IMR-90 (cell line): ENCODE results near the gene DNAJC17. TPM values are rescaled to one million over a fixed set of nuclear protein-coding genes. Genes with fewer than 3 reads are reported as not detected.
A peak's percentile ranks its signal among the peaks of the same experiment; 100 is the strongest.

Experiments used
- ATAC-seq: fragments of 200-7000 bp; cut with Tn5 transposase; 2 replicates; pipeline ENCODE4 v1.9.1; 2020; ENCODE audit warnings: low read depth, mild to moderate bottlenecking, moderate library complexity
- BruUV-seq: library from RNA; stranded (reverse); fragments of 400-500 nt; replicated peaks from 2 replicates; lab custom pipeline; 2021; lab: Mats Ljungman, UMichigan
- CTCF ChIA-PET: fragments of 300-600 bp; formaldehyde crosslinking; extraction: SDS; loops from one replicate; lab custom pipeline; 2021; ENCODE audit warnings: antibody characterized with exemption; lab: Yijun Ruan, JAX
- POLR2A ChIA-PET: fragments of 300-600 bp; sonication (Branson Sonifier 250); formaldehyde crosslinking; loops from one replicate; lab custom pipeline; 2022; ENCODE audit warnings: antibody characterized with exemption; ENCODE audit not compliant: unreplicated experiment; lab: Charles Lee
- DNase-seq: peaks from one replicate; pipeline ENCODE4 v3.0.0; 2013
- H2AFZ ChIP-seq: replicated peaks from 2 replicates; pipeline ENCODE3; 2013; ENCODE audit warnings: low read length, mild to moderate bottlenecking; ENCODE audit not compliant: poor library complexity
- H2AK5ac ChIP-seq: 2 replicates; pipeline ENCODE4 v1.6.1; 2013; ENCODE audit warnings: low read depth, low read length, inconsistent platforms
- H2AK9ac ChIP-seq: replicated peaks from 2 replicates; pipeline ENCODE3; 2013; ENCODE audit warnings: mild to moderate bottlenecking, low read depth, low read length, moderate library complexity; ENCODE audit not compliant: poor library complexity
- H2BK120ac ChIP-seq: 2 replicates; pipeline ENCODE4 v1.6.1; 2013; ENCODE audit warnings: low read depth, low read length, inconsistent platforms
- H2BK15ac ChIP-seq: 3 replicates; pipeline ENCODE4 v1.6.1; 2013; ENCODE audit warnings: low read depth, low read length, inconsistent platforms
- H2BK20ac ChIP-seq: 2 replicates; pipeline ENCODE4 v1.6.1; 2013; ENCODE audit warnings: low read depth, mild to moderate bottlenecking, inconsistent platforms, low read length, moderate library complexity
- H2BK5ac ChIP-seq: 2 replicates; pipeline ENCODE4 v1.6.1; 2013; ENCODE audit warnings: mild to moderate bottlenecking, low read depth, low read length, inconsistent platforms; ENCODE audit not compliant: poor library complexity, severe bottlenecking
- H3K14ac ChIP-seq: replicated peaks from 2 replicates; pipeline ENCODE4 v1.6.1; 2013; ENCODE audit warnings: low read depth, low read length, inconsistent platforms
- H3K18ac ChIP-seq: 2 replicates; pipeline ENCODE4 v1.6.1; 2013; ENCODE audit warnings: low read depth, low read length, control low read depth
- H3K23ac ChIP-seq: 2 replicates; pipeline ENCODE4 v1.6.1; 2013; ENCODE audit warnings: low read depth, low read length, inconsistent platforms
- H3K27ac ChIP-seq: 2 replicates; pipeline ENCODE4 v1.5.1; 2013; ENCODE audit warnings: mild to moderate bottlenecking, control low read depth, low read length; ENCODE audit not compliant: insufficient read depth
- H3K27me3 ChIP-seq: 2 replicates; pipeline ENCODE4 v1.6.1; 2013; ENCODE audit warnings: low read length; ENCODE audit not compliant: control insufficient read depth, insufficient read depth
- H3K36me3 ChIP-seq: 2 replicates; pipeline ENCODE4 v1.6.1; 2013; ENCODE audit warnings: low read length, mixed read lengths; ENCODE audit not compliant: control insufficient read depth, insufficient read depth
- H3K4ac ChIP-seq: 2 replicates; pipeline ENCODE4 v1.6.1; 2013; ENCODE audit warnings: low read depth, low read length, inconsistent platforms
- H3K4me1 ChIP-seq: 2 replicates; pipeline ENCODE4 v1.6.1; 2013; ENCODE audit warnings: low read length, mixed read lengths; ENCODE audit not compliant: control insufficient read depth, insufficient read depth
- H3K4me2 ChIP-seq: 2 replicates; pipeline ENCODE4 v1.6.1; 2013; ENCODE audit warnings: low read depth, mild to moderate bottlenecking, control low read depth, low read length, moderate library complexity
- H3K4me3 ChIP-seq: 2 replicates; pipeline ENCODE4 v1.5.1; 2013; ENCODE audit warnings: low read depth, mild to moderate bottlenecking, control low read depth, low read length, moderate library complexity; ENCODE audit not compliant: insufficient read depth
- H3K56ac ChIP-seq: 2 replicates; pipeline ENCODE4 v1.6.1; 2013; ENCODE audit warnings: low read length, inconsistent platforms; ENCODE audit not compliant: insufficient read depth; ENCODE audit errors: extremely low read depth
- H3K79me1 ChIP-seq, 2 experiments: 2 replicates each; pipeline ENCODE4 v1.6.1; 2013; ENCODE audit warnings: low read length in 2 of 2, inconsistent platforms in 1 of 2, low read depth in 1 of 2
- H3K9ac ChIP-seq: 2 replicates; pipeline ENCODE4 v1.6.1; 2013; ENCODE audit warnings: low read depth, low read length, control low read depth
- H3K9me1 ChIP-seq: 2 replicates; pipeline ENCODE4 v1.6.1; 2013; ENCODE audit warnings: low read length, inconsistent platforms; ENCODE audit not compliant: insufficient read depth
- H3K9me3 ChIP-seq: 2 replicates; pipeline ENCODE4 v1.6.1; 2013; ENCODE audit warnings: low read length; ENCODE audit not compliant: control insufficient read depth, insufficient read depth
- H4K20me1 ChIP-seq: 2 replicates; pipeline ENCODE4 v1.6.1; 2013; ENCODE audit warnings: low read length, inconsistent platforms; ENCODE audit not compliant: insufficient read depth
- H4K5ac ChIP-seq: 2 replicates; pipeline ENCODE4 v1.6.1; 2013; ENCODE audit warnings: mild to moderate bottlenecking, low read depth, low read length, control low read depth
- H4K8ac ChIP-seq, 2 experiments: 2 replicates each; pipeline ENCODE4 v1.6.1; 2013; ENCODE audit warnings: low read depth in 2 of 2, low read length in 2 of 2, control low read depth in 1 of 2, inconsistent platforms in 1 of 2
- H4K91ac ChIP-seq: 2 replicates; pipeline ENCODE4 v1.6.1; 2013; ENCODE audit warnings: low read depth, low read length, inconsistent platforms; ENCODE audit not compliant: insufficient read depth
- CEBPB ChIP-seq: IDR thresholded peaks from 2 replicates; pipeline ENCODE4 v1.6.1; 2012; ENCODE audit warnings: low read depth, low read length, improper control_type of control experiment
- CHD1 ChIP-seq: IDR thresholded peaks from 2 replicates; pipeline ENCODE4 v1.6.1; 2012; ENCODE audit warnings: low read depth, low read length, improper control_type of control experiment
- FOS ChIP-seq: fragments of 150-350 bp; IDR thresholded peaks from 2 replicates; pipeline ENCODE4 v1.6.1; 2016; ENCODE audit warnings: low read depth, low read length
- MAFK ChIP-seq: IDR thresholded peaks from 2 replicates; pipeline ENCODE4 v1.6.1; 2012; ENCODE audit warnings: low read depth, low read length, improper control_type of control experiment
- MAZ ChIP-seq: IDR thresholded peaks from 2 replicates; pipeline ENCODE4 v1.6.1; 2012; ENCODE audit warnings: low read depth, mild to moderate bottlenecking, low read length, improper control_type of control experiment, moderate library complexity, borderline replicate concordance
- MXI1 ChIP-seq: IDR thresholded peaks from 2 replicates; pipeline ENCODE4 v1.6.1; 2012; ENCODE audit warnings: low read depth, mild to moderate bottlenecking, low read length, moderate library complexity, borderline replicate concordance
- NFE2L2 ChIP-seq: fragments of 150-350 bp; IDR thresholded peaks from 2 replicates; pipeline ENCODE4 v1.6.1; 2016; ENCODE audit warnings: low read depth, mild to moderate bottlenecking, low read length
- POLR2A ChIP-seq: IDR thresholded peaks from 2 replicates; pipeline ENCODE4 v1.6.1; 2012; ENCODE audit warnings: mild to moderate bottlenecking, low read depth, low read length
- RAD21 ChIP-seq: IDR thresholded peaks from 2 replicates; pipeline ENCODE4 v1.6.1; 2012; ENCODE audit warnings: low read length, improper control_type of control experiment
- RCOR1 ChIP-seq: IDR thresholded peaks from 2 replicates; pipeline ENCODE4 v1.6.1; 2012; ENCODE audit warnings: mild to moderate bottlenecking, low read length, improper control_type of control experiment; ENCODE audit not compliant: insufficient replicate concordance
- RFX5 ChIP-seq: IDR thresholded peaks from 2 replicates; pipeline ENCODE4 v1.8.0; 2012; ENCODE audit warnings: low read depth, mild to moderate bottlenecking, low read length, moderate library complexity
- SMC3 ChIP-seq: fragments of 150-350 bp; IDR thresholded peaks from 2 replicates; pipeline ENCODE4 v1.6.1; 2016; ENCODE audit warnings: low read depth, mild to moderate bottlenecking, antibody characterized with exemption, low read length, moderate library complexity
- dilution Hi-C: fragments of 300-500 bp; cut with HindIII; formaldehyde crosslinking; loops from one replicate; pipeline ENCODE4 v1.14.3; 2018; ENCODE audit warnings: low sequenced_read_pairs; ENCODE audit not compliant: unreplicated experiment
- in situ Hi-C: fragments of 300-500 bp; cut with MboI; formaldehyde crosslinking; loops from 3 replicates; pipeline ENCODE4 v1.14.3; 2019; ENCODE audit warnings: low sequenced_read_pairs, inconsistent platforms, mixed read lengths
- intact Hi-C: fragments of 100-400 bp; cut with micrococcal nuclease; formaldehyde crosslinking; loops from 2 replicates; pipeline ENCODE4 v1.10.0; 2022
- polyA plus RNA-seq, 3 experiments: library from polyadenylated mRNA; depleted of rRNA; stranded (reverse); fragments of >200 nt; gene quantifications; 2 replicates each; pipeline ENCODE4 v1.2.3, GENCODE V29; 2012; ENCODE audit warnings: low replicate concordance in 1 of 3
- total RNA-seq: library from RNA; depleted of rRNA; stranded (reverse); fragments of >200 nt; gene quantifications from 2 replicates; pipeline ENCODE4 v1.2.3, GENCODE V29; 2012
- TF ChIP-seq, protein P1 (sequence below): fragments of 150-350 bp; IDR thresholded peaks from 2 replicates; pipeline ENCODE4 v1.6.1; 2016; ENCODE audit warnings: low read depth, mild to moderate bottlenecking, low read length, moderate library complexity, borderline replicate concordance
- TF ChIP-seq, protein P2 (sequence below): fragments of 150-350 bp; IDR thresholded peaks from 2 replicates; pipeline ENCODE4 v1.6.1; 2017; ENCODE audit warnings: mild to moderate bottlenecking, antibody characterized with exemption, low read length, low read depth
- TF ChIP-seq, protein P3 (sequence below): conservative IDR thresholded peaks from 2 replicates; pipeline ENCODE4 v1.5.1; 2012; ENCODE audit warnings: mild to moderate bottlenecking, low read depth, low read length, improper control_type of control experiment

The DNAJC17 gene
- total and polyA plus RNA-seq, 2 of the 4 experiments (the other 2 are of a cell fraction) = 58.6 to 107 TPM

DNA sequence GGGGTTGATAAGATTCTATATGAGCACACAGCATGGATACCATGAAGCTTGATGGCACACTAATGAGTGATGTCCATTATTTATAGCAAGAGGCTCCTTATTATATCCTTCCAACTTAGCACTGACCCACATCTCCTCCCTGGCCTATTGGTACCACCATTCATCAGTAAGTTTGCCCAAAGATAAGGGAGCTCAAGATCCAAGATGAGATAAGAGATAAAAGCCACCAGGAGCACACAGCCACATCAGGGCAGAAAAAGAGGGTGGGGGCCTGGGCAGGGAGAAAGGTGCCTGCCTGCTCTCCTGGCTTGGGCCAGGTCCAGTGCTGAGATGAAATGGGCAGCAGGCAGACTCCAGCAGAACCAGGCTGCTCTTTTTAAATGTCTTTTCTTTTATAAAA is 25.6 kb upstream of the DNAJC17 start:
- no peak overlapping the region for H4K8ac ChIP-seq
- H3K4me1 ChIP-seq = no peaks in the 10 kb centered on the region; the same call in 1 of the 2 replicates
- H4K20me1 ChIP-seq = no peaks in the 10 kb centered on the region
- no peak overlapping the region for H3K18ac ChIP-seq
- no peak overlapping the region for H3K4me2 ChIP-seq
- TF ChIP-seq MXI1 (no peak), NFE2L2 (no peak), CEBPB (no peak), MAZ (no peak), RCOR1 (no peak), SMC3 (no peak), POLR2A (no peak), RAD21 (no peak), FOS (no peak), CHD1 (no peak), RFX5 (no peak), MAFK (no peak)
- TF ChIP-seq, protein P1, sequence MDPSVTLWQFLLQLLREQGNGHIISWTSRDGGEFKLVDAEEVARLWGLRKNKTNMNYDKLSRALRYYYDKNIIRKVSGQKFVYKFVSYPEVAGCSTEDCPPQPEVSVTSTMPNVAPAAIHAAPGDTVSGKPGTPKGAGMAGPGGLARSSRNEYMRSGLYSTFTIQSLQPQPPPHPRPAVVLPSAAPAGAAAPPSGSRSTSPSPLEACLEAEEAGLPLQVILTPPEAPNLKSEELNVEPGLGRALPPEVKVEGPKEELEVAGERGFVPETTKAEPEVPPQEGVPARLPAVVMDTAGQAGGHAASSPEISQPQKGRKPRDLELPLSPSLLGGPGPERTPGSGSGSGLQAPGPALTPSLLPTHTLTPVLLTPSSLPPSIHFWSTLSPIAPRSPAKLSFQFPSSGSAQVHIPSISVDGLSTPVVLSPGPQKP = no peak
- TF ChIP-seq, protein P2, sequence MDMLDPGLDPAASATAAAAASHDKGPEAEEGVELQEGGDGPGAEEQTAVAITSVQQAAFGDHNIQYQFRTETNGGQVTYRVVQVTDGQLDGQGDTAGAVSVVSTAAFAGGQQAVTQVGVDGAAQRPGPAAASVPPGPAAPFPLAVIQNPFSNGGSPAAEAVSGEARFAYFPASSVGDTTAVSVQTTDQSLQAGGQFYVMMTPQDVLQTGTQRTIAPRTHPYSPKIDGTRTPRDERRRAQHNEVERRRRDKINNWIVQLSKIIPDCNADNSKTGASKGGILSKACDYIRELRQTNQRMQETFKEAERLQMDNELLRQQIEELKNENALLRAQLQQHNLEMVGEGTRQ = no peak
- TF ChIP-seq, protein P3, sequence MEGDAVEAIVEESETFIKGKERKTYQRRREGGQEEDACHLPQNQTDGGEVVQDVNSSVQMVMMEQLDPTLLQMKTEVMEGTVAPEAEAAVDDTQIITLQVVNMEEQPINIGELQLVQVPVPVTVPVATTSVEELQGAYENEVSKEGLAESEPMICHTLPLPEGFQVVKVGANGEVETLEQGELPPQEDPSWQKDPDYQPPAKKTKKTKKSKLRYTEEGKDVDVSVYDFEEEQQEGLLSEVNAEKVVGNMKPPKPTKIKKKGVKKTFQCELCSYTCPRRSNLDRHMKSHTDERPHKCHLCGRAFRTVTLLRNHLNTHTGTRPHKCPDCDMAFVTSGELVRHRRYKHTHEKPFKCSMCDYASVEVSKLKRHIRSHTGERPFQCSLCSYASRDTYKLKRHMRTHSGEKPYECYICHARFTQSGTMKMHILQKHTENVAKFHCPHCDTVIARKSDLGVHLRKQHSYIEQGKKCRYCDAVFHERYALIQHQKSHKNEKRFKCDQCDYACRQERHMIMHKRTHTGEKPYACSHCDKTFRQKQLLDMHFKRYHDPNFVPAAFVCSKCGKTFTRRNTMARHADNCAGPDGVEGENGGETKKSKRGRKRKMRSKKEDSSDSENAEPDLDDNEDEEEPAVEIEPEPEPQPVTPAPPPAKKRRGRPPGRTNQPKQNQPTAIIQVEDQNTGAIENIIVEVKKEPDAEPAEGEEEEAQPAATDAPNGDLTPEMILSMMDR = no peak
- no peak overlapping the region for H3K14ac ChIP-seq
- H2BK120ac ChIP-seq = no peak overlapping the region; the same call in 1 of the 2 replicates
- no peaks in the 10 kb centered on the region for H3K9me3 ChIP-seq
- DNase-seq = no peak
- H3K9ac ChIP-seq = no peak overlapping the region
- H2BK15ac ChIP-seq = no peak overlapping the region
- no peak for ATAC-seq
- no peak overlapping the region for H2AK5ac ChIP-seq
- ChIA-PET POLR2A (interaction anchor here (0.7 kb wide), 1 partner anchor 570 kb away, joined by 12 read pairs; no protein-coding TSS in a partner anchor), CTCF (interaction anchor here (0.5 kb wide), 1 partner anchor 1725 kb away, joined by 6 read pairs; no protein-coding TSS in a partner anchor)
- no peaks in the 10 kb centered on the region for H3K36me3 ChIP-seq
- no peaks in the 10 kb centered on the region for H3K9me1 ChIP-seq
- no TSS peak for BruUV-seq
- no peak overlapping the region for H3K27ac ChIP-seq
- H2AFZ ChIP-seq = peak overlapping the region; percentile 13
- H2AK9ac ChIP-seq = no peak overlapping the region
- no peak overlapping the region for H3K4me3 ChIP-seq
- no peak overlapping the region for H4K5ac ChIP-seq
- dilution Hi-C loops = no loop called here
- no peaks in the 10 kb centered on the region for H3K79me1 ChIP-seq
- in situ Hi-C loops = no loop called here
- H3K23ac ChIP-seq = no peak overlapping the region
- H2BK20ac ChIP-seq = no peak overlapping the region
- H3K4ac ChIP-seq = no peak overlapping the region
- H2BK5ac ChIP-seq = no peak overlapping the region
- H3K27me3 ChIP-seq = peaks cover 6% of the 10 kb centered on the region; the same call in 1 of the 2 replicates
- intact Hi-C loops = no loop called here
- H4K91ac ChIP-seq = no peak overlapping the region
- H3K56ac ChIP-seq = no peak overlapping the region
